HepG2 (cell line): Measurements from ENCODE around the gene CTIF. TPM values are rescaled to one million over a fixed set of nuclear protein-coding genes. Genes with fewer than 3 reads are reported as not detected.

ENCODE experiments used
- ATAC-seq: fragments of 200-7000 bp; cut with Tn5 transposase; 3 replicates; pipeline ENCODE4 v1.9.1; 2020; ENCODE audit warnings: mild to moderate bottlenecking, moderate library complexity
- BruUV-seq: library from RNA; stranded (reverse); fragments of 400-500 nt; replicated peaks from 2 replicates; lab custom pipeline; 2021; lab: Mats Ljungman, UMichigan
- CTCF ChIA-PET: fragments of 300-600 bp; formaldehyde crosslinking; extraction: SDS; loops from one replicate; lab custom pipeline; 2021; ENCODE audit warnings: low total read pairs, inconsistent platforms, low intra/inter-chr PET ratio; lab: Yijun Ruan, JAX
- POLR2A ChIA-PET: fragments of 350-600 bp; sonication (Branson Sonifier 250); formaldehyde crosslinking; loops from one replicate; lab custom pipeline; 2020; ENCODE audit warnings: antibody characterized with exemption, inconsistent platforms; lab: Yijun Ruan, JAX
- DNase-seq: peaks from one replicate; pipeline ENCODE4 v3.0.0-alpha.2; 2015; ENCODE audit warnings: low spot score
- FAIRE-seq: peaks from 3 replicates; lab custom pipeline; 2011; peaks lifted over from hg19 to GRCh38; lab: Jason Lieb, UNC
- H2AFZ ChIP-seq: one replicate; pipeline ENCODE4 v1.6.1; 2011; ENCODE audit warnings: low read length, inconsistent platforms
- H3K27ac ChIP-seq: fragments of 300-600 bp; 3 replicates; pipeline ENCODE4 v1.8.0; 2011; ENCODE audit warnings: mixed run types, mild to moderate bottlenecking, mixed read lengths, low read length, inconsistent platforms; ENCODE audit not compliant: insufficient read depth; ENCODE audit errors: extremely low read length
- H3K27me3 ChIP-seq, 2 experiments: fragments of 200-600 bp in 1 of 2; 2 replicates in 1 of 2; 3 replicates in 1 of 2; pipeline versions ENCODE4 v1.6.0 to v1.8.0; 2011; ENCODE audit warnings: low read length in 2 of 2, mild to moderate bottlenecking in 2 of 2, moderate library complexity in 2 of 2, inconsistent platforms in 1 of 2; ENCODE audit not compliant: insufficient read depth in 2 of 2, control insufficient read depth in 1 of 2
- H3K36me3 ChIP-seq, 2 experiments: fragments of 200-600 bp in 1 of 2; replicated peaks in 1 of 2; 2 replicates in 1 of 2; 3 replicates in 1 of 2; pipeline versions ENCODE4 v1.5.1 to v1.8.0; 2011; ENCODE audit warnings: low read length in 2 of 2, inconsistent platforms in 1 of 2; ENCODE audit not compliant: insufficient read depth in 2 of 2, control insufficient read depth in 1 of 2
- H3K4me1 ChIP-seq: 2 replicates; pipeline ENCODE4 v1.5.1; 2012; ENCODE audit warnings: low read length, inconsistent platforms; ENCODE audit not compliant: insufficient read depth
- H3K4me2 ChIP-seq: 2 replicates; pipeline ENCODE4 v1.6.0; 2011; ENCODE audit warnings: low read depth, low read length, inconsistent platforms
- H3K4me3 ChIP-seq, 3 experiments: fragments of 200-600 bp in 1 of 3; sonication (generic), shearing (Covaris generic) in 1 of 3; replicated peaks in 1 of 3; 2 replicates each; pipeline ENCODE4 v1.5.1; 2011 to 2016; ENCODE audit warnings: low read length in 3 of 3, inconsistent platforms in 2 of 3, low read depth in 2 of 3, mild to moderate bottlenecking in 2 of 3, control low read depth in 1 of 3, mixed read lengths in 1 of 3; ENCODE audit not compliant: insufficient read depth in 1 of 3
- H3K79me2 ChIP-seq: one replicate; pipeline ENCODE4 v1.6.1; 2011; ENCODE audit warnings: low read length, inconsistent platforms; ENCODE audit not compliant: insufficient read depth
- H3K9ac ChIP-seq: 2 replicates; pipeline ENCODE4 v1.6.0; 2011; ENCODE audit warnings: mild to moderate bottlenecking, low read depth, low read length, inconsistent platforms; ENCODE audit not compliant: insufficient read depth
- H3K9me3 ChIP-seq: 2 replicates; pipeline ENCODE4 v1.5.1; 2012; ENCODE audit warnings: mild to moderate bottlenecking, low read length
- H4K20me1 ChIP-seq: 2 replicates; pipeline ENCODE4 v1.6.0; 2011; ENCODE audit warnings: inconsistent platforms, mild to moderate bottlenecking, low read length, moderate library complexity; ENCODE audit not compliant: insufficient read depth
- ARHGAP35 ChIP-seq: sonication (generic); formaldehyde crosslinking; IDR thresholded peaks from 2 replicates; pipeline ENCODE4 v1.9.0; 2022; ENCODE audit warnings: mild to moderate bottlenecking, inconsistent platforms, moderate library complexity, missing genetic modification reagents, borderline replicate concordance
- CSRNP1 ChIP-seq: sonication (generic); formaldehyde crosslinking; IDR thresholded peaks from 2 replicates; pipeline ENCODE4 v1.8.1; 2023; ENCODE audit warnings: mild to moderate bottlenecking, missing genetic modification reagents
- CTCF ChIP-seq: sonication (generic); formaldehyde crosslinking; IDR thresholded peaks from 2 replicates; pipeline ENCODE4 v1.5.0; 2020; ENCODE audit warnings: mild to moderate bottlenecking, missing genetic modification reagents, moderate library complexity
- HNRNPL ChIP-seq: fragments of 200-400 bp; formaldehyde crosslinking; IDR thresholded peaks from 2 replicates; pipeline ENCODE4 v1.6.1; 2017; ENCODE audit warnings: mild to moderate bottlenecking, low read depth, low read length
- PAX8 ChIP-seq: sonication (generic); formaldehyde crosslinking; IDR thresholded peaks from 2 replicates; pipeline ENCODE4 v1.8.0; 2022; ENCODE audit warnings: mild to moderate bottlenecking, missing genetic modification reagents, borderline replicate concordance
- RFXAP ChIP-seq: sonication (generic); formaldehyde crosslinking; IDR thresholded peaks from 2 replicates; pipeline ENCODE4 v1.4.0; 2020; ENCODE audit warnings: missing genetic modification reagents, borderline replicate concordance
- RNF2 ChIP-seq: fragments of 450-650 bp; conservative IDR thresholded peaks from 2 replicates; pipeline ENCODE4 v1.6.1; 2016; ENCODE audit warnings: low read depth
- SETDB1 ChIP-seq: sonication (generic); formaldehyde crosslinking; IDR thresholded peaks from 2 replicates; pipeline ENCODE4 v1.5.1; 2020; ENCODE audit warnings: missing genetic modification reagents, mild to moderate bottlenecking, borderline replicate concordance
- SIX4 ChIP-seq: sonication (generic); formaldehyde crosslinking; IDR thresholded peaks from 2 replicates; pipeline ENCODE4 v1.4.0; 2020; ENCODE audit warnings: missing genetic modification reagents
- ZHX1 ChIP-seq: sonication (generic); formaldehyde crosslinking; IDR thresholded peaks from 2 replicates; pipeline ENCODE4 v1.8.1; 2022; ENCODE audit warnings: low read depth, mild to moderate bottlenecking, missing genetic modification reagents
- ZNF33A ChIP-seq: sonication (generic); formaldehyde crosslinking; IDR thresholded peaks from 2 replicates; pipeline ENCODE4 v1.5.1; 2020; ENCODE audit warnings: missing genetic modification reagents, mild to moderate bottlenecking, moderate library complexity, borderline replicate concordance
- ZNF83 ChIP-seq: sonication (generic); formaldehyde crosslinking; IDR thresholded peaks from 2 replicates; pipeline ENCODE4 v1.4.0; 2020; ENCODE audit warnings: missing genetic modification reagents, mild to moderate bottlenecking, borderline replicate concordance
- WGBS: methylation state at CpG from one replicate; pipeline ENCODE4 v1.1.6; 2017; ENCODE audit warnings: low lambda C conversion rate; 5-methylcytosine and 5-hydroxymethylcytosine counted together
- in situ Hi-C: cut with HindIII; loops from 2 replicates; pipeline ENCODE4 v1.10.0; 2017; ENCODE audit warnings: low pct_unique_long_range_greater_than_20kb; ENCODE audit not compliant: extremely low pct_ligation_motif_present
- intact Hi-C: fragments of 100-400 bp; cut with micrococcal nuclease; formaldehyde crosslinking; loops from one replicate; pipeline ENCODE4 v1.10.0; 2022; ENCODE audit not compliant: unreplicated experiment
- polyA plus RNA-seq, 8 experiments: library from polyadenylated mRNA; depleted of rRNA in 3 of 8; stranded (reverse) in 7 of 8; unstranded in 1 of 8; fragments of >200 nt; fragmentation: Illumina TruSeq in 4 of 8; extraction: Trizol in 4 of 8; gene quantifications; 2 replicates each; pipeline versions ENCODE4 v1.2.1 to v1.2.3, GENCODE V29; 2011 to 2016; ENCODE audit warnings: low read depth in 4 of 8, missing spikeins in 1 of 8, mixed read lengths in 1 of 8; ENCODE audit not compliant: insufficient read depth in 1 of 8
- total RNA-seq, 5 experiments: library from RNA; depleted of rRNA; stranded (reverse); fragments of >200 nt; fragmentation: Illumina TruSeq; extraction: Trizol; gene quantifications; 2 replicates each; pipeline ENCODE4 v1.2.3, GENCODE V29; 2016; ENCODE audit warnings: low read depth in 1 of 5

The CTIF gene
- total and polyA plus RNA-seq, 2 of the 13 experiments (the other 11 are each of a cell fraction or from before 2014, with no cell fraction given), result 18.2 to 28.0 TPM

- Histone ChIP-seq H3K79me2 (no peaks in the 10 kb centered on the region), H3K27me3 (no peaks in the 10 kb centered on the region), H3K27ac (no peak overlapping the region), H3K4me1 (no peaks in the 10 kb centered on the region), H3K4me2 (no peak overlapping the region), H3K36me3 (peaks cover 3 to 20% of the 10 kb centered on the region in 2 experiments; a peak in 3 of 5 replicates), H3K9ac (no peak overlapping the region), H2AFZ (no peak overlapping the region), H3K9me3 (no peaks in the 10 kb centered on the region), H3K4me3 (no peak overlapping the region), H4K20me1 (no peaks in the 10 kb centered on the region)
- TF ChIP-seq SETDB1 (CRISPR knock-in tag) (no peak), HNRNPL (no peak), CSRNP1 (CRISPR knock-in tag) (no peak), ZHX1 (CRISPR knock-in tag) (no peak), PAX8 (no peak), CTCF (CRISPR knock-in tag) (no peak), RFXAP (CRISPR knock-in tag) (no peak), RNF2 (no peak), ARHGAP35 (CRISPR knock-in tag) (no peak), ZNF33A (CRISPR knock-in tag) (no peak), SIX4 (CRISPR knock-in tag) (no peak), ZNF83 (no peak)
- in situ Hi-C loops (no loop called here), intact Hi-C loops (no loop called here)
- BruUV-seq, result no TSS peak
- no peak for ATAC-seq
- FAIRE-seq, result no peak
- DNase-seq, result no peak
- 100% methylated on average over 6 of the region's 13 CpGs for WGBS
- ChIA-PET POLR2A (no interaction called here), CTCF (no interaction called here)
Measured at GRCh38 chr18:48836806-48837615, 298.2 kb downstream of the CTIF start.
